ENCODE measurements around the gene ATP1A3.
A peak's percentile ranks its signal among the peaks of the same experiment; 100 is the strongest.
"Not testable (repeated sequence)": the region's sequence is repeated elsewhere in the genome, so short reads cannot be mapped to it uniquely, and the experiment has no call there.

Gene ATP1A3

GRCh38 chr19:41993612-41994483 lies at the start of gene ATP1A3:
Gene ATP1A3 (minus strand): TSS chr19:41994230. CDS start chr19:41994076, 154 bp downstream.
- H3K36me3 Mint-ChIP-seq: peaks cover 3% of the 10 kb centered on the region
- peak; percentile 81 for ATAC-seq (ENCODE audit: low read depth)
- peak; percentile 42 to 66 for DNase-seq (ENCODE audit: low spot score in 2 of 2)
- peaks cover 38% of the 10 kb centered on the region for H3K4me1 Mint-ChIP-seq
- peak within 1 kb of the TSS; percentile 78 for H3K4me3 Mint-ChIP-seq
- H3K9me3 Mint-ChIP-seq: peaks cover 1% of the 10 kb centered on the region
- H3K27me3 Mint-ChIP-seq: peaks cover 39% of the 10 kb centered on the region
- H3K27ac Mint-ChIP-seq: peak within 1 kb of the TSS; percentile 52

DNA sequence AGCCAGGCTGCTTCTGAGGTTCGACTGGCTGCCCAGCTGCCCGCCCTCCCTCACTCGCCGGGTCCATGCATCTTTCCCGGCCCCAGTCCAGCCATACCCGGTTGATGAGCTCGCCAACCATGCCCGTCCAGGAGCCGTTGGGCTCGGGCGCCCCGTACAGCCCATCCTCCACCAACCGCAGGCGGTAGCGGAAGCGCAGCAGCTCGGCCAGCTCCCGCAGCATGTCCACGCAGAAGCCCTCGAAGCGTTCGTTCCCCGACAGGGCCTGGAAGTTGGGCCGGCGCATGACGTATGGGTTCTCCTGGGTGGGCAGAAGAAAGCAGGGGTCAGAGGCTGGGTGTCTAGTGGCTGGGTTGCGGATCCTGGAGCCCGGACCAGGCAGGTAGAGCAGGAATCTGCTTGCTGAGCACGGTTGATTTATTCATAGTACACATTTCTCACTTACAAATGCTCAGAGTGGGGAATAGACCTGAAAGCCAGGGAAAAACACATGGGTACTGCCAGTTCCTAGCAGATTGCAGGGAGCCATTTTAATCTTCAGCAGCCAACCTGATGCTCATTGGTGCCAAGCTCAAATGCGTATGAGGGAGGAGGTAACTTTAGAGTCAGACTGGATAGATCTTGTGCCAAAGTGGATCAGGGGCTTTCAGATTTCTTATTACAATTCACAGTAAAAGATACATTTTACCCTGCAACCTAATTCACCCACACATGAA lies 48.6 kb upstream of the ATP1A3 start:
- Mint-ChIP-seq H3K4me3 (no peak overlapping the region), H3K27me3 (peaks cover 22% of the 10 kb centered on the region), H3K4me1 (no peaks in the 10 kb centered on the region), H3K27ac (no peak overlapping the region), H3K36me3 (no peaks in the 10 kb centered on the region), H3K9me3 (no peaks in the 10 kb centered on the region)
- DNase-seq (ENCODE audit: low spot score in 2 of 2): no peak
- ATAC-seq (ENCODE audit: low read depth): no peak

DNA sequence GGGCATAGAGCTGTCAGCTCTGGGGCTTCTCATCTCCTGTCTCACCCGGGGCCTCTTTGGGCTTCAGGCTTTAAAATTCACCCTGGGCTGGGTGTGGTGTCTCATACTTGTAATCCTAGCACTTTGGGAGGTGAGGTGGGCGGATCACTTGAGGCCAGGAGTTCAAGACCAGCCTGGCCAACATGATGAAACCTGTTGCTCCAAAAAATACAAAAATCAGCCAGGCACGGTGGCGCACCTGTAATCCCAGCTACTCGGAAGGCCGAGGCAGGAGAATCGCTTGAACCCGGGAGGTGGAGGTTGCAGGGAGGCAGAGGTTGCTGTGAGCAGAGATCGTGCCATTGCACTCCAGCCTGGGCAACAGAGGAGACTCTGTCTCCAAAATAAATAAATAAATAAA lies 46.5 kb upstream of the ATP1A3 start:
- ATAC-seq (ENCODE audit: low read depth): not testable (repeated sequence)

DNA sequence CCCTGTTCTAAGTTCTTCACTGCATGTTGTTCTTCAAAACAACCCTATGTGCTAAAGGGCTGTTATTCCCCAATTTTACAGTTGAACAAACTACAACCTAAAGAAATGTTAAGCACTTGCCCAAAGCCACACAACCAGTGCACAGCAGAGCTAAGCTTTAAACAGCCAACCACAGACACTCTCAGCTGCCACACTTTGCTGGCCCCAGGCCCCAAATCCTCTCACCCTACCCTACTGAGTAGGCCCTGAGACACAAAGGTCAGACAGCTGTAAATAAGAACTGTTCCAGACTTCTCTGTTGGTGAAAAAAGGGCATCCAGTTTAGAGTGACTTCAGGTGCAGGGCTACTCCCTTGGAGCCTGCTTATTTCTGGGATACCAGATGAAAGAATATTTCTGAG lies 46.0 kb upstream of the ATP1A3 start:
- no peaks in the 10 kb centered on the region for H3K36me3 Mint-ChIP-seq
- DNase-seq (ENCODE audit: low spot score in 2 of 2) (no peak), ATAC-seq (ENCODE audit: low read depth) (no peak)
- no peaks in the 10 kb centered on the region for H3K9me3 Mint-ChIP-seq
- no peaks in the 10 kb centered on the region for H3K4me1 Mint-ChIP-seq
- no peak overlapping the region for H3K4me3 Mint-ChIP-seq
- peaks cover 18% of the 10 kb centered on the region for H3K27me3 Mint-ChIP-seq
- no peak overlapping the region for H3K27ac Mint-ChIP-seq

More for the DNA sequence above, 46.5 kb upstream of the ATP1A3 start:
- H3K36me3 Mint-ChIP-seq; DNase-seq (ENCODE audit: low spot score in 2 of 2); H3K4me1 Mint-ChIP-seq; H3K4me3 Mint-ChIP-seq; H3K27ac Mint-ChIP-seq; H3K9me3 Mint-ChIP-seq: not testable (repeated sequence)
- H3K27me3 Mint-ChIP-seq: peaks cover 19% of the 10 kb centered on the region

DNA sequence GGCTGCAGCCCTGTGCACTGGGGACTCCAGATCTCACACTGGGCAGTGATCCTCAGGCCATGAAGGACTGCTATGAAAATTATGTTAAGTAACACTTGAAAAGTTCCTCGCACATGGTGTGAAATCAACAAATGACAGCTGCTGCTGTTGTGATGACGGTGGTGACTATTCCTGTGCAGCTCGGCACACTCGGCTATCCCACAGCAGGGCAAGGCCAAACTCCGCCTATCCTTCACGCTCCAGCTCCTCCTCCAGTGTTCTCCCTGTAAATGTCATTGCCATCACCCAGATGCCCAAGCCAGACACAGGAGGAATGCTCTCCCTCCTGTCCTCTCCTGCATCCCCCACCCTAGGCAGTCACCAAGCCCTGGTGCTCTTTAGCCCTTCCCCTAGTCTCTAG lies 44.6 kb upstream of the ATP1A3 start:
- DNase-seq (ENCODE audit: low spot score in 2 of 2): no peak
- H3K4me3 Mint-ChIP-seq: no peak overlapping the region
- H3K9me3 Mint-ChIP-seq: no peaks in the 10 kb centered on the region
- H3K27me3 Mint-ChIP-seq: peaks cover 13% of the 10 kb centered on the region
- H3K27ac Mint-ChIP-seq: no peak overlapping the region
- H3K4me1 Mint-ChIP-seq: peaks cover 4% of the 10 kb centered on the region
- ATAC-seq (ENCODE audit: low read depth): no peak
- no peaks in the 10 kb centered on the region for H3K36me3 Mint-ChIP-seq

GRCh38 chr19:42037649-42038048 lies 43.6 kb upstream of the ATP1A3 start:
- no peaks in the 10 kb centered on the region for H3K36me3 Mint-ChIP-seq
- H3K27me3 Mint-ChIP-seq: peaks cover 13% of the 10 kb centered on the region
- no peaks in the 10 kb centered on the region for H3K9me3 Mint-ChIP-seq
- peaks cover 4% of the 10 kb centered on the region for H3K4me1 Mint-ChIP-seq
- H3K27ac Mint-ChIP-seq: no peak overlapping the region
- no peak for ATAC-seq (ENCODE audit: low read depth)
- no peak overlapping the region for H3K4me3 Mint-ChIP-seq
- no peak for DNase-seq (ENCODE audit: low spot score in 2 of 2)

DNA sequence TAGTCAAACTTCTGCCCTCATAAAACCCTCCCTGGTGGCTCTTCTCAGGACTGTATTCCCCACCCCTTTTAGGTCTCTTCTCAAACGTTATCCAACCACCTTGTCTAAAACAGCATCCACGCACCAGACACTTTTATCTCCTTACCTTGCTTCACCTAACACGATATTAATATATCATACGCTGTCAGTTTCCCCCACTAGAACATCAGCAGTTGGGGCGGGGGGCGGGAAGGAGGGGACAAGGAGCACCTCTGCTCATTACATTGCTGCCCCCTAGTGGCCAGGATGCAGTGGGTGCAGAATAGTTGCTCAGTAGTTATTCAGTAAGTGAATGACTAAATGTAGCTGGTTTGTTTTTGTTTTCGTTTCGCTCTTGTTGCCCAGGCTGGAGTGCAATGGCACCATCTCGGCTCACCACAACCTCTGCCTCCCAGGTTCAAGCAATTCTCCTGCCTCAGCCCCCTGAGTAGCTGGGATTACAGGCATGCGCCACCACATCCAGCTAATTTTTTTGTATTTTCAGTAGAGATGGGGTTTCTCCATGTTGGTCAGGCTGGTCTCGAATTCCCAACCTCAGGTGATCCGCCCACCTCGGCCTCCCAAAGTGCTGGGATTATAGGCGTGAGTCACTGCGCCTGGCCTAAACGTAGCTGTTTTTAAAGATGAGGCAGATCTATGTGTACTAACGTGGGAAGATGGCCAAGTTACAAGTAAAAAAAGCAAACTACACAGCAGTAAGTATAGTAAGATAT lies 40.8 kb upstream of the ATP1A3 start:
- not testable (repeated sequence) for H3K27me3 Mint-ChIP-seq, H3K27ac Mint-ChIP-seq, H3K4me1 Mint-ChIP-seq, H3K9me3 Mint-ChIP-seq, H3K36me3 Mint-ChIP-seq
- H3K4me3 Mint-ChIP-seq: peak overlapping the region; percentile 51
- peak; percentile 95 for ATAC-seq (ENCODE audit: low read depth)
- DNase-seq (ENCODE audit: low spot score in 2 of 2): peak; percentile 45 to 50

- Mint-ChIP-seq H3K4me1 (peaks cover 4% of the 10 kb centered on the region), H3K27me3 (peaks cover 4% of the 10 kb centered on the region), H3K4me3 (no peak overlapping the region), H3K27ac (no peak overlapping the region), H3K36me3 (no peaks in the 10 kb centered on the region), H3K9me3 (no peaks in the 10 kb centered on the region)
- no peak for DNase-seq (ENCODE audit: low spot score in 2 of 2)
- ATAC-seq (ENCODE audit: low read depth): no peak
Measured at GRCh38 chr19:42033413-42033812, 39.4 kb upstream of the ATP1A3 start.

DNA sequence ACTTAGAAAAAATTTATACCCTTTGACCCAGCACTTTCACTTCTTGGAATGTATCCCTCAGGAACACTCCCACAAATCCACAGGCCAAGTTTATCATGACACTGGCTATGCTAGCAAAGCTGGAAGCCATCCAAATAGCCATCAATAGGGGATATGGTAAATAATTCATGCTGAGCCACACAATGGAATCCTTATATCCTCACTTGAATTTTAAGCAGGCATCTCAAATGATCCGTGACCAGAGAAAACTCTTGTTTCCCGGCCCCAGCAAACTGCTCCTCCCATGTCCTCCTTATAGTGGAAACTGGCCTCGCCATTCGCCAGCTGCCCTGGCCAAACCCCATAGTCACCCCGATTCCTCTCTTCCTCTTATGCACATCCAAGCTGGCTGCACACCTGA lies 38.4 kb upstream of the ATP1A3 start:
- ATAC-seq (ENCODE audit: low read depth): no peak

DNA sequence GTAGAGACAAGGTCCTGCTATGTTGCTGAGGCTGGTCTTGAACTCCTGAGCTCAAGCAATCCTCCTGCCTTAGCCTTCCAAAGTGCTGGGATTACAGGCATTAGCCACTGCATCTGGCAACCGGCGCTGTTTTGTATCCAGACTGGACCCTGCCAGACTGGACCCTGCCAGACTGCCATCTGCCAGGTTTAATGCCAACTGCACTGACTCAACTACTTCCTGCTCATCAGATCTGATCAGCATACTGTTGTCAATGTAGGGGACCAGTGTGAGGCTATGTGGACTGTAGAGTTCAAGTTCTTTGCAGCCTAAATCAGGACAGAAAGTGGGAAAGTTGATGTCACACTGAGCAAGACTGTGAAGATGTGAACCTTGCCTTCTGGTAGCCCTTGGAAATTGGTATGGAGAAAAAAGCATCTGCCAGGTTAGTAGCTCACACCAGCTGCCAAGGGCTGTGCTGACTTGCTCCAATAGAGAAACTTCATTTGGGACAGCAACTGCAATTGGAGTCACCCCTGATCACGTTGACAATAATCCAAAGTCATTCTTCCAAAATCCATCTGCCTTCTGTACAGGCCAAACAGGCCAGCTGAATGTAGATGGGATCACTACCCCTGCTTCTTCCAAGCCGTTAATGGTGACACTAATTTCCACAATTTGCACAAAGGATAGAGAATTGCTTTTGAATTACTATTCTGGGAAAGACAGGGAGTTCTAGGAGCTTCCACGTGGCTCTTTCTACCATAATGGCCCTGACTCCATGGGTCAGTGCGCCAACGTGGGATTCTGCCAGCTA lies 36.8 kb upstream of the ATP1A3 start:
- peaks cover 14% of the 10 kb centered on the region for H3K27me3 Mint-ChIP-seq
- DNase-seq (ENCODE audit: low spot score in 2 of 2): no peak
- ATAC-seq (ENCODE audit: low read depth): no peak
- H3K36me3 Mint-ChIP-seq: no peaks in the 10 kb centered on the region
- H3K27ac Mint-ChIP-seq: no peak overlapping the region
- H3K9me3 Mint-ChIP-seq: no peaks in the 10 kb centered on the region
- H3K4me3 Mint-ChIP-seq: no peak overlapping the region
- H3K4me1 Mint-ChIP-seq: peaks cover 4% of the 10 kb centered on the region

More for the DNA sequence above, 38.4 kb upstream of the ATP1A3 start:
- Mint-ChIP-seq H3K27me3 (peaks cover 6% of the 10 kb centered on the region), H3K4me1 (peaks cover 4% of the 10 kb centered on the region), H3K27ac (no peak overlapping the region), H3K9me3 (no peaks in the 10 kb centered on the region), H3K4me3 (no peak overlapping the region), H3K36me3 (no peaks in the 10 kb centered on the region)
- no peak for DNase-seq (ENCODE audit: low spot score in 2 of 2)

DNA sequence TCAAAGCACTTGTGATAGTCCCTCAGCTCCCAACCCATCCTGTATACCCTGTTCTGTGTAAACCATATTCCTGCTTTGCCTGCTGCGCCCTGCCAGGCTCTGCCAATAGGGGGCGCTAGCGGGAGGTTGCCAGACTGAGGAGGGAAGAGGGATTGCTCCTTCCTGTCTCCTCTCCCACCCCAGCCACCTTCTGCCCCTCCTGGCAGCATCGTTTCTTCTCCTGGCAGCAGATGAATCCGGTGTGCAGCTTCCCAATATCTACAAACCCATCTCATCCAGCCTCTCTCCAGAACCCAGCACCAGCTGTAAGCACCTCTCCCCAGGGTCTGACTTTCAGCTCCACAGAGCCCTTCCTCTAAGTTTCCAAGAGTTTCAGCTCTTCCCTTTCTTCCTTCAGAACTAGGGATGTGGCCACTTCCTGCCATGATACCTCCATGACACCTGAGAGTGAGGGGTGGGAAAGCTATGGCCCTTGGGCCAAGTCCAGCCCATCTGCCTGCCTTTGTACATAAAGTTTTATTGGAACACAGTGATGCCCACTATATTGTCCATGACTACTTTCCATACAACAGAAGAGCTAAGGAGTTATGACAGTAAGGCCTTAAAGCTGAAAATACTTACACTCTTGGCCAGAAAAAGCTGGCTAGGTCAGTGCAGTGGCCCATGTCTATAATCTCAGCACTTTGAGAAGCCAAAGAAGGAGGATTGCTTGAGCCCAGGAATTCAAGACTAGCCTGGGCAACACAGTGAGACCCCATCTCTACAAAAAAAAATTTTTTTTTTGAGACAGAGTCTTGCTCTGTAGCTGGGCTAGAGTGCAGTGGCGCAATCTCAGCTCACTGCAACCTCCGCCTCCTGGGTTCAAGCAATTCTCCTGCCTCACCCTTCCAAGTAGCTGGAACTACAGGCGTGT lies 34.5 kb upstream of the ATP1A3 start:
- no peak overlapping the region for H3K27ac Mint-ChIP-seq
- no peak overlapping the region for H3K4me3 Mint-ChIP-seq
- no peaks in the 10 kb centered on the region for H3K4me1 Mint-ChIP-seq
- DNase-seq (ENCODE audit: low spot score in 2 of 2) (no peak), ATAC-seq (ENCODE audit: low read depth) (no peak)
- no peaks in the 10 kb centered on the region for H3K9me3 Mint-ChIP-seq
- no peaks in the 10 kb centered on the region for H3K36me3 Mint-ChIP-seq
- peaks cover 25% of the 10 kb centered on the region for H3K27me3 Mint-ChIP-seq

DNA sequence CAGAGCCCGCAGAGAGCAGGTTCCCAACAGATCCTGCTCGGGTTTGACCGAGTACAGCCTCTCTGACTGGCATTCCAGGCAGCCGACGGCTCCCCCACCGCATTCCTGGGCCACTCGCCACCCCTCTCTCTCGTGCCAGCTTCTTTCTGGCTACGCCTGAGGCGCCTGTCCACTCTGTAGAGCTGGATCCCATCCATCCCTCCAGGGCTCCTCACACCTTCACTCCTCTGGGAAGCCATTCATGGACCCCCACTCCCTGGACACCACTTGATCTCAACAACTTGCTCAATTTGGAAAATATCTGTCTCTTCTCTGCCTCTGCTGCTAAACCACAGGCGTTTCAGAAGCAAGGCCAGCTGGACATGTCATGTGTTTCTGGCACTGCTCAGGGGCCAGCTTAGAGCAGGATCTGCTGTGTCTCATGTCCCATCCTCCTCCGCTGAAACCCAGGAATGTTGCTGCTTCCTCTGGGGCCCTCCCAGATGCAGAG lies 30.6 kb upstream of the ATP1A3 start:
- Mint-ChIP-seq H3K4me1 (no peaks in the 10 kb centered on the region), H3K36me3 (no peaks in the 10 kb centered on the region), H3K4me3 (no peak overlapping the region), H3K27me3 (peaks cover 25% of the 10 kb centered on the region), H3K9me3 (no peaks in the 10 kb centered on the region), H3K27ac (no peak overlapping the region)
- ATAC-seq (ENCODE audit: low read depth): no peak
- DNase-seq (ENCODE audit: low spot score in 2 of 2): no peak

DNA sequence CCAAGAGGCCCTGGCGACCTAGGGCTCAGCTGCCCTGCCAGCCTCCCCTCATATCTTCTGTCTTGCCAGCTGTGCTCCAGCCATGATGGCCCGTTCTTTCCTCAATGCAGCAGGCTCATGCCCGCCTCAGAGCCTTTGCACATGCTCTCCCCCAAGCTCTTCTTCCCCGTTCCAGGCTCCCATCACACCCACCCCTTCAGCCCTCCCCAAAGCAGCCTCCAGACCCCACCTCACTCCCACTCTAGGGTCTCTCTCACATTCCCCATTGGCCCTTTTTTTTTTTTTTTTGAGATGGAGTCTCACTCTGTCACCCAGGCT lies 29.9 kb upstream of the ATP1A3 start:
- Mint-ChIP-seq H3K4me1 (no peaks in the 10 kb centered on the region), H3K9me3 (no peaks in the 10 kb centered on the region), H3K4me3 (no peak overlapping the region)

More for the DNA sequence above, 29.9 kb upstream of the ATP1A3 start:
- Mint-ChIP-seq H3K27ac (no peak overlapping the region), H3K36me3 (no peaks in the 10 kb centered on the region), H3K27me3 (peaks cover 30% of the 10 kb centered on the region)
- ATAC-seq (ENCODE audit: low read depth): no peak
- no peak for DNase-seq (ENCODE audit: low spot score in 2 of 2)

Measured in memory B cell (primary cell).